GM23338 (cell line): ENCODE data around the gene TTC12. TPM values are rescaled to one million over a fixed set of nuclear protein-coding genes. Genes with fewer than 3 reads are reported as not detected.

Experiments used
- ATAC-seq: fragments of 200-7000 bp; cut with Tn5 transposase; 3 replicates; pipeline ENCODE4 v1.9.1; 2020
- DNase-seq: peaks from one replicate; pipeline ENCODE4 v3.0.0-alpha.2; 2015; ENCODE audit warnings: low spot score
- H2AFZ ChIP-seq: fragments of 200-600 bp; sonication (generic); 2 replicates; pipeline ENCODE4 v1.8.0; 2016; ENCODE audit warnings: antibody characterized with exemption, mild to moderate bottlenecking, moderate library complexity
- H3F3A ChIP-seq: fragments of 200-600 bp; sonication (generic); replicated peaks from 2 replicates; pipeline ENCODE4 v1.8.0; 2017; ENCODE audit warnings: antibody characterized with exemption, mixed run types, low read depth
- H3K27ac ChIP-seq: fragments of 200-600 bp; sonication (generic); 2 replicates; pipeline ENCODE4 v1.6.1; 2016; ENCODE audit warnings: low read depth
- H3K27me3 ChIP-seq: fragments of 200-600 bp; sonication (generic); 2 replicates; pipeline ENCODE4 v1.8.0; 2016; ENCODE audit warnings: mild to moderate bottlenecking, mixed run types, moderate library complexity; ENCODE audit not compliant: insufficient read depth
- H3K36me3 ChIP-seq: fragments of 200-600 bp; sonication (generic); 2 replicates; pipeline ENCODE4 v1.8.0; 2016; ENCODE audit warnings: mild to moderate bottlenecking; ENCODE audit not compliant: insufficient read depth
- H3K4me1 ChIP-seq: fragments of 200-600 bp; sonication (generic); 2 replicates; pipeline ENCODE4 v1.8.0; 2016; ENCODE audit warnings: mild to moderate bottlenecking, moderate library complexity; ENCODE audit not compliant: insufficient read depth
- H3K4me2 ChIP-seq: fragments of 200-600 bp; sonication (generic); 2 replicates; pipeline ENCODE4 v1.7.1; 2017; ENCODE audit warnings: mixed run types
- H3K4me3 ChIP-seq: fragments of 200-600 bp; sonication (generic); 2 replicates; pipeline ENCODE4 v1.6.1; 2016; ENCODE audit warnings: mixed run types
- H3K79me2 ChIP-seq: fragments of 200-600 bp; sonication (generic); replicated peaks from 2 replicates; pipeline ENCODE4 v1.8.0; 2017; ENCODE audit warnings: mild to moderate bottlenecking; ENCODE audit not compliant: insufficient read depth
- H3K9me2 ChIP-seq: fragments of 200-600 bp; sonication (generic); 2 replicates; pipeline ENCODE4 v1.8.0; 2017; ENCODE audit not compliant: insufficient read depth
- H4K20me1 ChIP-seq: fragments of 200-600 bp; sonication (generic); replicated peaks from 2 replicates; pipeline ENCODE4 v1.8.0; 2017; ENCODE audit warnings: mild to moderate bottlenecking; ENCODE audit not compliant: insufficient read depth
- H3K27ac Mint-ChIP-seq: 2 replicates; pipeline ENCODE4 v1.8.0; 2020; ENCODE audit warnings: inconsistent platforms, mild to moderate bottlenecking, moderate library complexity, mixed read lengths
- H3K27me3 Mint-ChIP-seq: 3 replicates; pipeline ENCODE4 v1.8.0; 2022; ENCODE audit warnings: low read depth, mild to moderate bottlenecking, moderate library complexity, mixed read lengths, inconsistent platforms; ENCODE audit not compliant: insufficient read depth, poor library complexity
- H3K36me3 Mint-ChIP-seq: 3 replicates; pipeline ENCODE4 v1.8.0; 2021; ENCODE audit warnings: low read depth, mild to moderate bottlenecking, inconsistent platforms, moderate library complexity, mixed read lengths
- H3K4me1 Mint-ChIP-seq: 3 replicates; pipeline ENCODE4 v1.8.0; 2020; ENCODE audit warnings: mild to moderate bottlenecking, inconsistent platforms, mixed read lengths
- H3K4me3 Mint-ChIP-seq: 3 replicates; pipeline ENCODE4 v1.8.0; 2021; ENCODE audit warnings: moderate library complexity, mild to moderate bottlenecking, inconsistent platforms, mixed read lengths
- H3K9me3 Mint-ChIP-seq: 3 replicates; pipeline ENCODE4 v1.8.0; 2020; ENCODE audit warnings: moderate library complexity, mild to moderate bottlenecking, inconsistent platforms, mixed read lengths
- CREB1 ChIP-seq: fragments of 250-450 bp; sonication (Bioruptor Pico); IDR thresholded peaks from 2 replicates; pipeline ENCODE4 v1.5.0; 2020; ENCODE audit warnings: low read depth, mild to moderate bottlenecking, moderate library complexity
- EZH2 ChIP-seq: fragments of 200-600 bp; sonication (generic); IDR thresholded peaks from one replicate; pipeline ENCODE4 v1.8.0; 2017; ENCODE audit warnings: antibody characterized with exemption, mild to moderate bottlenecking, low read depth; ENCODE audit not compliant: unreplicated experiment
- EZH2phosphoT487 ChIP-seq: fragments of 200-600 bp; sonication (generic); IDR thresholded peaks from one replicate; pipeline ENCODE4 v1.8.1; 2018; ENCODE audit warnings: antibody characterized with exemption; ENCODE audit not compliant: unreplicated experiment
- JUNB ChIP-seq: IDR thresholded peaks from one replicate; pipeline ENCODE4 v1.6.1; 2016; ENCODE audit warnings: antibody characterized with exemption; ENCODE audit not compliant: unreplicated experiment
- NANOG ChIP-seq: IDR thresholded peaks from 2 replicates; pipeline ENCODE4 v1.6.1; 2016; ENCODE audit warnings: antibody characterized with exemption, borderline replicate concordance
- POLR2AphosphoS5 ChIP-seq: IDR thresholded peaks from 2 replicates; pipeline ENCODE4 v1.6.1; 2016; ENCODE audit warnings: antibody characterized with exemption, low read depth
- STAT1 ChIP-seq: IDR thresholded peaks from one replicate; pipeline ENCODE4 v1.6.1; 2016; ENCODE audit warnings: antibody characterized with exemption; ENCODE audit not compliant: unreplicated experiment
- ZNF114 ChIP-seq: fragments of 250-450 bp; sonication (Bioruptor Pico); IDR thresholded peaks from 2 replicates; pipeline ENCODE4 v1.5.0; 2020; ENCODE audit warnings: mild to moderate bottlenecking, moderate library complexity
- ZNF331 ChIP-seq: fragments of 250-450 bp; sonication (Bioruptor Pico); IDR thresholded peaks from 2 replicates; pipeline ENCODE4 v1.5.0; 2020; ENCODE audit warnings: low read depth, mild to moderate bottlenecking, moderate library complexity
- polyA plus RNA-seq: library from polyadenylated mRNA; unstranded; fragments of >200 nt; fragmentation: Nextera tagmentation; extraction: Ambion mirVana; gene quantifications from 2 replicates; pipeline ENCODE4 v1.2.1, GENCODE V29; 2016
- total RNA-seq: library from RNA; depleted of rRNA; stranded (reverse); fragments of >200 nt; shearing (Covaris generic); gene quantifications from 2 replicates; pipeline ENCODE4 v1.2.3, GENCODE V29; 2014
- TF ChIP-seq, protein P1 (sequence below): IDR thresholded peaks from one replicate; pipeline ENCODE4 v1.6.1; 2018; ENCODE audit warnings: antibody characterized with exemption; ENCODE audit not compliant: unreplicated experiment
- TF ChIP-seq, protein P2 (sequence below): fragments of 250-450 bp; sonication (Bioruptor Pico); IDR thresholded peaks from 2 replicates; pipeline ENCODE4 v1.5.0; 2020; ENCODE audit warnings: mild to moderate bottlenecking, moderate library complexity
- TF ChIP-seq, protein P3 (sequence below), 2 experiments: fragments of 200-600 bp in 1 of 2; sonication (generic) in 1 of 2; conservative IDR thresholded peaks; 2 replicates each; pipeline versions ENCODE4 v1.5.1 to v1.6.1; 2016 to 2017; ENCODE audit warnings: antibody characterized with exemption in 2 of 2, low read depth in 2 of 2, mild to moderate bottlenecking in 2 of 2, moderate library complexity in 1 of 2
- TF ChIP-seq, protein P4 (sequence below): IDR thresholded peaks from 2 replicates; pipeline ENCODE4 v1.6.1; 2016; ENCODE audit warnings: antibody characterized with exemption

Gene TTC12
- total and polyA plus RNA-seq, 2 experiments from 2014 or later, result 3.4 to 12.5 TPM

DNA sequence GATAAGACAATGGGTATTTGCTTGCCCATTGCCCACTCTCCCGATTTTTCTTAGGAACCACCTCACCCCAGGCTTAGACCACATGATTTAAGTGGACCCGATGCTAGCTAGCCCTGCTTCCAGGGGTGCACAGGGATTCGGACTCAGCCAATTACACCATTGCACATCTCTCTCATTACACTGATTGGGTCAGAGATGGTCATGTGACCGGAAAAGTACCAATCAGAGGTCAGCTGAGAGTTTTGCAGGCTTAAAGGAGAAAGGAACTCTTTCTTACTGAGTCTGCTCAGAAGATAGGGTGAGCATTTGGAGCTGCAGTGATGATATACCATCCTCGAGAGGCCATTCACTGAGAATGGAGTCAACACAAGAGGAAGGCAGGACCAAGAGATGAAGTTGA, 61.0 kb downstream of the TTC12 start:
- Histone ChIP-seq H3K4me2 (no peak overlapping the region), H3K4me1 (no peaks in the 10 kb centered on the region), H3K79me2 (no peaks in the 10 kb centered on the region), H3K36me3 (no peaks in the 10 kb centered on the region), H2AFZ (no peak overlapping the region), H3K9me2 (0 out of 2 replicates have a peak, but pooled peaks cover 4% of the 10 kb centered on the region), H3K4me3 (no peak overlapping the region), H4K20me1 (no peaks in the 10 kb centered on the region), H3K27ac (no peak overlapping the region), H3K27me3 (no peaks in the 10 kb centered on the region), H3F3A (no peaks in the 10 kb centered on the region)
- no peak for ATAC-seq
- Mint-ChIP-seq H3K4me3 (no peak overlapping the region), H3K4me1 (peaks cover 9% of the 10 kb centered on the region; the same call in 2 of the 3 replicates), H3K9me3 (0 out of 3 replicates have a peak, but pooled peaks cover 3% of the 10 kb centered on the region), H3K27me3 (peaks cover 9% of the 10 kb centered on the region), H3K36me3 (no peaks in the 10 kb centered on the region), H3K27ac (no peak overlapping the region)
- DNase-seq, result no peak
- TF ChIP-seq ZNF114 (CRISPR knock-in tag), result no peak
- TF ChIP-seq EZH2, result no peak
- TF ChIP-seq STAT1, result no peak
- no peak for TF ChIP-seq EZH2phosphoT487
- TF ChIP-seq, protein P1, sequence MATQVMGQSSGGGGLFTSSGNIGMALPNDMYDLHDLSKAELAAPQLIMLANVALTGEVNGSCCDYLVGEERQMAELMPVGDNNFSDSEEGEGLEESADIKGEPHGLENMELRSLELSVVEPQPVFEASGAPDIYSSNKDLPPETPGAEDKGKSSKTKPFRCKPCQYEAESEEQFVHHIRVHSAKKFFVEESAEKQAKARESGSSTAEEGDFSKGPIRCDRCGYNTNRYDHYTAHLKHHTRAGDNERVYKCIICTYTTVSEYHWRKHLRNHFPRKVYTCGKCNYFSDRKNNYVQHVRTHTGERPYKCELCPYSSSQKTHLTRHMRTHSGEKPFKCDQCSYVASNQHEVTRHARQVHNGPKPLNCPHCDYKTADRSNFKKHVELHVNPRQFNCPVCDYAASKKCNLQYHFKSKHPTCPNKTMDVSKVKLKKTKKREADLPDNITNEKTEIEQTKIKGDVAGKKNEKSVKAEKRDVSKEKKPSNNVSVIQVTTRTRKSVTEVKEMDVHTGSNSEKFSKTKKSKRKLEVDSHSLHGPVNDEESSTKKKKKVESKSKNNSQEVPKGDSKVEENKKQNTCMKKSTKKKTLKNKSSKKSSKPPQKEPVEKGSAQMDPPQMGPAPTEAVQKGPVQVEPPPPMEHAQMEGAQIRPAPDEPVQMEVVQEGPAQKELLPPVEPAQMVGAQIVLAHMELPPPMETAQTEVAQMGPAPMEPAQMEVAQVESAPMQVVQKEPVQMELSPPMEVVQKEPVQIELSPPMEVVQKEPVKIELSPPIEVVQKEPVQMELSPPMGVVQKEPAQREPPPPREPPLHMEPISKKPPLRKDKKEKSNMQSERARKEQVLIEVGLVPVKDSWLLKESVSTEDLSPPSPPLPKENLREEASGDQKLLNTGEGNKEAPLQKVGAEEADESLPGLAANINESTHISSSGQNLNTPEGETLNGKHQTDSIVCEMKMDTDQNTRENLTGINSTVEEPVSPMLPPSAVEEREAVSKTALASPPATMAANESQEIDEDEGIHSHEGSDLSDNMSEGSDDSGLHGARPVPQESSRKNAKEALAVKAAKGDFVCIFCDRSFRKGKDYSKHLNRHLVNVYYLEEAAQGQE, result no peak
- no peak for TF ChIP-seq JUNB
- TF ChIP-seq POLR2AphosphoS5, result no peak
- TF ChIP-seq, protein P2, sequence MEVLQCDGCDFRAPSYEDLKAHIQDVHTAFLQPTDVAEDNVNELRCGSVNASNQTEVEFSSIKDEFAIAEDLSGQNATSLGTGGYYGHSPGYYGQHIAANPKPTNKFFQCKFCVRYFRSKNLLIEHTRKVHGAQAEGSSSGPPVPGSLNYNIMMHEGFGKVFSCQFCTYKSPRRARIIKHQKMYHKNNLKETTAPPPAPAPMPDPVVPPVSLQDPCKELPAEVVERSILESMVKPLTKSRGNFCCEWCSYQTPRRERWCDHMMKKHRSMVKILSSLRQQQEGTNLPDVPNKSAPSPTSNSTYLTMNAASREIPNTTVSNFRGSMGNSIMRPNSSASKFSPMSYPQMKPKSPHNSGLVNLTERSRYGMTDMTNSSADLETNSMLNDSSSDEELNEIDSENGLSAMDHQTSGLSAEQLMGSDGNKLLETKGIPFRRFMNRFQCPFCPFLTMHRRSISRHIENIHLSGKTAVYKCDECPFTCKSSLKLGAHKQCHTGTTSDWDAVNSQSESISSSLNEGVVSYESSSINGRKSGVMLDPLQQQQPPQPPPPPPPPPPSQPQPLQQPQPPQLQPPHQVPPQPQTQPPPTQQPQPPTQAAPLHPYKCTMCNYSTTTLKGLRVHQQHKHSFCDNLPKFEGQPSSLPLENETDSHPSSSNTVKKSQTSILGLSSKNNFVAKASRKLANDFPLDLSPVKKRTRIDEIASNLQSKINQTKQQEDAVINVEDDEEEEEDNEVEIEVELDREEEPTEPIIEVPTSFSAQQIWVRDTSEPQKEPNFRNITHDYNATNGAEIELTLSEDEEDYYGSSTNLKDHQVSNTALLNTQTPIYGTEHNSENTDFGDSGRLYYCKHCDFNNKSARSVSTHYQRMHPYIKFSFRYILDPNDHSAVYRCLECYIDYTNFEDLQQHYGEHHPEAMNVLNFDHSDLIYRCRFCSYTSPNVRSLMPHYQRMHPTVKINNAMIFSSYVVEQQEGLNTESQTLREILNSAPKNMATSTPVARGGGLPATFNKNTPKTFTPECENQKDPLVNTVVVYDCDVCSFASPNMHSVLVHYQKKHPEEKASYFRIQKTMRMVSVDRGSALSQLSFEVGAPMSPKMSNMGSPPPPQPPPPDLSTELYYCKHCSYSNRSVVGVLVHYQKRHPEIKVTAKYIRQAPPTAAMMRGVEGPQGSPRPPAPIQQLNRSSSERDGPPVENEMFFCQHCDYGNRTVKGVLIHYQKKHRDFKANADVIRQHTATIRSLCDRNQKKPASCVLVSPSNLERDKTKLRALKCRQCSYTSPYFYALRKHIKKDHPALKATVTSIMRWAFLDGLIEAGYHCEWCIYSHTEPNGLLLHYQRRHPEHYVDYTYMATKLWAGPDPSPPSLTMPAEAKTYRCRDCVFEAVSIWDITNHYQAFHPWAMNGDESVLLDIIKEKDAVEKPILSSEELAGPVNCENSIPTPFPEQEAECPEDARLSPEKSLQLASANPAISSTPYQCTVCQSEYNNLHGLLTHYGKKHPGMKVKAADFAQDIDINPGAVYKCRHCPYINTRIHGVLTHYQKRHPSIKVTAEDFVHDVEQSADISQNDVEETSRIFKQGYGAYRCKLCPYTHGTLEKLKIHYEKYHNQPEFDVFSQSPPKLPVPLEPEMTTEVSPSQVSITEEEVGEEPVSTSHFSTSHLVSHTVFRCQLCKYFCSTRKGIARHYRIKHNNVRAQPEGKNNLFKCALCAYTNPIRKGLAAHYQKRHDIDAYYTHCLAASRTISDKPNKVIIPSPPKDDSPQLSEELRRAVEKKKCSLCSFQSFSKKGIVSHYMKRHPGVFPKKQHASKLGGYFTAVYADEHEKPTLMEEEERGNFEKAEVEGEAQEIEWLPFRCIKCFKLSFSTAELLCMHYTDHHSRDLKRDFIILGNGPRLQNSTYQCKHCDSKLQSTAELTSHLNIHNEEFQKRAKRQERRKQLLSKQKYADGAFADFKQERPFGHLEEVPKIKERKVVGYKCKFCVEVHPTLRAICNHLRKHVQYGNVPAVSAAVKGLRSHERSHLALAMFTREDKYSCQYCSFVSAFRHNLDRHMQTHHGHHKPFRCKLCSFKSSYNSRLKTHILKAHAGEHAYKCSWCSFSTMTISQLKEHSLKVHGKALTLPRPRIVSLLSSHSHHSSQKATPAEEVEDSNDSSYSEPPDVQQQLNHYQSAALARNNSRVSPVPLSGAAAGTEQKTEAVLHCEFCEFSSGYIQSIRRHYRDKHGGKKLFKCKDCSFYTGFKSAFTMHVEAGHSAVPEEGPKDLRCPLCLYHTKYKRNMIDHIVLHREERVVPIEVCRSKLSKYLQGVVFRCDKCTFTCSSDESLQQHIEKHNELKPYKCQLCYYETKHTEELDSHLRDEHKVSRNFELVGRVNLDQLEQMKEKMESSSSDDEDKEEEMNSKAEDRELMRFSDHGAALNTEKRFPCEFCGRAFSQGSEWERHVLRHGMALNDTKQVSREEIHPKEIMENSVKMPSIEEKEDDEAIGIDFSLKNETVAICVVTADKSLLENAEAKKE, result no peak
- TF ChIP-seq, protein P3, sequence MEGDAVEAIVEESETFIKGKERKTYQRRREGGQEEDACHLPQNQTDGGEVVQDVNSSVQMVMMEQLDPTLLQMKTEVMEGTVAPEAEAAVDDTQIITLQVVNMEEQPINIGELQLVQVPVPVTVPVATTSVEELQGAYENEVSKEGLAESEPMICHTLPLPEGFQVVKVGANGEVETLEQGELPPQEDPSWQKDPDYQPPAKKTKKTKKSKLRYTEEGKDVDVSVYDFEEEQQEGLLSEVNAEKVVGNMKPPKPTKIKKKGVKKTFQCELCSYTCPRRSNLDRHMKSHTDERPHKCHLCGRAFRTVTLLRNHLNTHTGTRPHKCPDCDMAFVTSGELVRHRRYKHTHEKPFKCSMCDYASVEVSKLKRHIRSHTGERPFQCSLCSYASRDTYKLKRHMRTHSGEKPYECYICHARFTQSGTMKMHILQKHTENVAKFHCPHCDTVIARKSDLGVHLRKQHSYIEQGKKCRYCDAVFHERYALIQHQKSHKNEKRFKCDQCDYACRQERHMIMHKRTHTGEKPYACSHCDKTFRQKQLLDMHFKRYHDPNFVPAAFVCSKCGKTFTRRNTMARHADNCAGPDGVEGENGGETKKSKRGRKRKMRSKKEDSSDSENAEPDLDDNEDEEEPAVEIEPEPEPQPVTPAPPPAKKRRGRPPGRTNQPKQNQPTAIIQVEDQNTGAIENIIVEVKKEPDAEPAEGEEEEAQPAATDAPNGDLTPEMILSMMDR (conservative IDR thresholded peaks at IDR 0.05; ENCODE audit: low read depth in 2 of 2), result no peak
- TF ChIP-seq, protein P4, sequence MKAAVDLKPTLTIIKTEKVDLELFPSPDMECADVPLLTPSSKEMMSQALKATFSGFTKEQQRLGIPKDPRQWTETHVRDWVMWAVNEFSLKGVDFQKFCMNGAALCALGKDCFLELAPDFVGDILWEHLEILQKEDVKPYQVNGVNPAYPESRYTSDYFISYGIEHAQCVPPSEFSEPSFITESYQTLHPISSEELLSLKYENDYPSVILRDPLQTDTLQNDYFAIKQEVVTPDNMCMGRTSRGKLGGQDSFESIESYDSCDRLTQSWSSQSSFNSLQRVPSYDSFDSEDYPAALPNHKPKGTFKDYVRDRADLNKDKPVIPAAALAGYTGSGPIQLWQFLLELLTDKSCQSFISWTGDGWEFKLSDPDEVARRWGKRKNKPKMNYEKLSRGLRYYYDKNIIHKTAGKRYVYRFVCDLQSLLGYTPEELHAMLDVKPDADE, result no peak
- TF ChIP-seq ZNF331 (CRISPR knock-in tag), result no peak
- TF ChIP-seq NANOG, result no peak
- no peak for TF ChIP-seq CREB1 (CRISPR knock-in tag)
